Measurements from ENCODE around the gene CNBP. TPM values are rescaled to one million over a fixed set of nuclear protein-coding genes. Genes with fewer than 3 reads are reported as not detected.

The CNBP gene
- total RNA-seq, 1 experiment from 2014 or later = 266 TPM

GRCh38 chr3:129126726-129127280 lies 56.9 kb downstream of the CNBP start:
- Mint-ChIP-seq H3K27ac (ENCODE audit: unreplicated experiment) (no peak overlapping the region), H3K36me3 (ENCODE audit: insufficient read depth, unreplicated experiment) (peaks cover 40% of the 10 kb centered on the region), H3K9me3 (ENCODE audit: unreplicated experiment) (no peaks in the 10 kb centered on the region), H3K27me3 (ENCODE audit: insufficient read depth, unreplicated experiment) (no peaks in the 10 kb centered on the region), H3K4me3 (ENCODE audit: unreplicated experiment) (no peak overlapping the region), H3K4me1 (ENCODE audit: low read depth, unreplicated experiment) (peaks cover 12% of the 10 kb centered on the region)
- Histone ChIP-seq H3K36me3 (ENCODE audit: control insufficient read depth, insufficient read depth, low read length) (peaks cover 3% of the 10 kb centered on the region), H3K27me3 (replicated peaks; ENCODE audit: control insufficient read depth, insufficient read depth, low read length) (no peaks in the 10 kb centered on the region), H3K4me3 (ENCODE audit: low read depth, low read length) (no peak overlapping the region), H3K9me3 (no peaks in the 10 kb centered on the region), H3K4me1 (peaks cover 18% of the 10 kb centered on the region)
- no TSS peak for BruUV-seq (replicated peaks)
- no peak for TF ChIP-seq CTCF (IDR thresholded peaks at IDR 0.05; ENCODE audit: insufficient read depth in 1 of 2, low read depth in 1 of 2, low read length in 1 of 2, severe bottlenecking in 1 of 2, unreplicated experiment in 1 of 2)
- POLR2A ChIA-PET = no interaction called here
- CTCF ChIA-PET = no interaction called here
- intact Hi-C loops (cut with micrococcal nuclease; ENCODE audit: unreplicated experiment) = loop anchor here (10.0 kb wide), 1 partner anchor 188 kb away; a partner anchor contains a TSS
- DNase-seq = no peak

- peaks cover 36% of the 10 kb centered on the region for H3K36me3 Mint-ChIP-seq (ENCODE audit: insufficient read depth, unreplicated experiment)
- ChIA-PET POLR2A (no interaction called here), CTCF (interaction anchor here (0.5 to 1.3 kb wide), 3 partner anchors 9 to 153 kb away, joined by 3 read pairs; no protein-coding TSS in a partner anchor)
- H3K27ac Mint-ChIP-seq (ENCODE audit: unreplicated experiment) = peak overlapping the region; percentile 50
- DNase-seq = peak; percentile 55 to 71
- H3K4me1 ChIP-seq = peaks cover 29% of the 10 kb centered on the region
- H3K4me3 Mint-ChIP-seq (ENCODE audit: unreplicated experiment) = no peak overlapping the region
- H3K9me3 Mint-ChIP-seq (ENCODE audit: unreplicated experiment) = no peaks in the 10 kb centered on the region
- no peak for TF ChIP-seq CTCF (IDR thresholded peaks at IDR 0.05; ENCODE audit: insufficient read depth in 1 of 2, low read depth in 1 of 2, low read length in 1 of 2, severe bottlenecking in 1 of 2, unreplicated experiment in 1 of 2)
- intact Hi-C loops (cut with micrococcal nuclease; ENCODE audit: unreplicated experiment) = loop anchor here (10.0 kb wide), 1 partner anchor 191 kb away; a partner anchor contains a TSS
- H3K27me3 ChIP-seq (replicated peaks; ENCODE audit: control insufficient read depth, insufficient read depth, low read length) = no peaks in the 10 kb centered on the region
- H3K4me3 ChIP-seq (ENCODE audit: low read depth, low read length) = no peak overlapping the region
- no peaks in the 10 kb centered on the region for H3K9me3 ChIP-seq
- no peaks in the 10 kb centered on the region; the same call in 1 of the 2 replicates for H3K36me3 ChIP-seq (ENCODE audit: control insufficient read depth, insufficient read depth, low read length)
- peaks cover 19% of the 10 kb centered on the region for H3K4me1 Mint-ChIP-seq (ENCODE audit: low read depth, unreplicated experiment)
- no peaks in the 10 kb centered on the region for H3K27me3 Mint-ChIP-seq (ENCODE audit: insufficient read depth, unreplicated experiment)
- no TSS peak for BruUV-seq (replicated peaks)
Observed at GRCh38 chr3:129123314-129124060, 60.2 kb downstream of the CNBP start.

- no peak overlapping the region for H3K4me3 ChIP-seq (ENCODE audit: low read depth, low read length)
- BruUV-seq (replicated peaks) = no TSS peak
- no peak overlapping the region for H3K27ac Mint-ChIP-seq (ENCODE audit: unreplicated experiment)
- H3K27me3 Mint-ChIP-seq (ENCODE audit: insufficient read depth, unreplicated experiment) = no peaks in the 10 kb centered on the region
- intact Hi-C loops (cut with micrococcal nuclease; ENCODE audit: unreplicated experiment) = loop anchor here (10.0 kb wide), 1 partner anchor 192 kb away; a partner anchor contains a TSS
- no peaks in the 10 kb centered on the region for H3K9me3 Mint-ChIP-seq (ENCODE audit: unreplicated experiment)
- no peaks in the 10 kb centered on the region for H3K27me3 ChIP-seq (replicated peaks; ENCODE audit: control insufficient read depth, insufficient read depth, low read length)
- POLR2A ChIA-PET = interaction anchor here (0.6 to 0.7 kb wide), 2 partner anchors 91 to 129 kb away, joined by 3 read pairs; partner anchors contain the start of gene CFAP92
- H3K36me3 ChIP-seq (ENCODE audit: control insufficient read depth, insufficient read depth, low read length) = peaks cover 1% of the 10 kb centered on the region
- peak overlapping the region; percentile 80 for H3K4me3 Mint-ChIP-seq (ENCODE audit: unreplicated experiment)
- no peak for TF ChIP-seq CTCF (IDR thresholded peaks at IDR 0.05; ENCODE audit: insufficient read depth in 1 of 2, low read depth in 1 of 2, low read length in 1 of 2, severe bottlenecking in 1 of 2, unreplicated experiment in 1 of 2)
- H3K9me3 ChIP-seq = no peaks in the 10 kb centered on the region
- peaks cover 29% of the 10 kb centered on the region for H3K4me1 ChIP-seq
- peaks cover 26% of the 10 kb centered on the region for H3K4me1 Mint-ChIP-seq (ENCODE audit: low read depth, unreplicated experiment)
- H3K36me3 Mint-ChIP-seq (ENCODE audit: insufficient read depth, unreplicated experiment) = peaks cover 34% of the 10 kb centered on the region
- peak in 1 of 2 experiments; percentile 17 for DNase-seq
- CTCF ChIA-PET = interaction anchor here (0.6 to 3.7 kb wide), 8 partner anchors 12 to 153 kb away, joined by 3 to 21 read pairs (median 6); no protein-coding TSS in a partner anchor
Observed at GRCh38 chr3:129122412-129123011, 61.2 kb downstream of the CNBP start.
